Neuronal stem cell (in vitro differentiated cells): Measurements from ENCODE around the gene BBIP1.

Experiments
- DNase-seq: peaks from one replicate; pipeline ENCODE4 v3.0.0-alpha.2; 2013; ENCODE audit warnings: low spot score
- H2AFZ ChIP-seq: one replicate; pipeline ENCODE4 v1.6.1; 2013; ENCODE audit warnings: mild to moderate bottlenecking, low read length, inconsistent platforms
- H2AK5ac ChIP-seq: 2 replicates; pipeline ENCODE4 v1.6.1; 2013; ENCODE audit warnings: low read depth, mild to moderate bottlenecking, inconsistent platforms, low read length, moderate library complexity, mixed read lengths
- H2BK120ac ChIP-seq: 2 replicates; pipeline ENCODE4 v1.6.1; 2013; ENCODE audit warnings: low read depth, mild to moderate bottlenecking, inconsistent platforms, low read length, moderate library complexity, mixed read lengths
- H2BK12ac ChIP-seq: one replicate; pipeline ENCODE4 v1.6.1; 2013; ENCODE audit warnings: low read length, inconsistent platforms
- H2BK15ac ChIP-seq: 2 replicates; pipeline ENCODE4 v1.6.1; 2013; ENCODE audit warnings: mild to moderate bottlenecking, low read length, inconsistent platforms, mixed read lengths
- H2BK5ac ChIP-seq: one replicate; pipeline ENCODE4 v1.6.1; 2013; ENCODE audit warnings: inconsistent platforms, mild to moderate bottlenecking, low read length, moderate library complexity
- H3K14ac ChIP-seq: one replicate; pipeline ENCODE4 v1.6.1; 2013; ENCODE audit warnings: low read length, inconsistent platforms
- H3K18ac ChIP-seq: 2 replicates; pipeline ENCODE4 v1.6.1; 2013; ENCODE audit warnings: low read length, inconsistent platforms
- H3K23ac ChIP-seq: 2 replicates; pipeline ENCODE4 v1.6.1; 2013; ENCODE audit warnings: low read depth, mild to moderate bottlenecking, mixed read lengths, low read length, inconsistent platforms; ENCODE audit not compliant: poor library complexity
- H3K27ac ChIP-seq: replicated peaks from 3 replicates; pipeline ENCODE4 v1.5.1; 2013; ENCODE audit warnings: low read length, inconsistent platforms
- H3K27me3 ChIP-seq, 3 experiments: 2 replicates each; pipeline ENCODE4 v1.6.1; 2013; ENCODE audit warnings: low read length in 3 of 3, mild to moderate bottlenecking in 2 of 3, inconsistent platforms in 1 of 3, low read depth in 1 of 3, mixed read lengths in 1 of 3, moderate library complexity in 1 of 3; ENCODE audit not compliant: control insufficient read depth in 3 of 3, insufficient read depth in 3 of 3
- H3K36me3 ChIP-seq, 2 donors: replicated peaks in 1 of 2; 2 replicates each; pipeline ENCODE4 v1.6.1; 2013; ENCODE audit warnings: low read length in 2 of 2; ENCODE audit not compliant: control insufficient read depth in 2 of 2, insufficient read depth in 2 of 2
- H3K4ac ChIP-seq: 2 replicates; pipeline ENCODE4 v1.6.1; 2013; ENCODE audit warnings: inconsistent platforms, mild to moderate bottlenecking, low read length, moderate library complexity
- H3K4me1 ChIP-seq, 2 donors: 1 replicate in 1 of 2; 2 replicates in 1 of 2; pipeline ENCODE4 v1.6.1; 2013; ENCODE audit warnings: low read length in 2 of 2, low read depth in 1 of 2; ENCODE audit not compliant: control insufficient read depth in 2 of 2, insufficient read depth in 1 of 2
- H3K4me2 ChIP-seq: one replicate; pipeline ENCODE4 v1.6.1; 2013; ENCODE audit warnings: mild to moderate bottlenecking, low read length, inconsistent platforms; ENCODE audit not compliant: insufficient read depth, poor library complexity, severe bottlenecking
- H3K4me3 ChIP-seq, 2 donors: 2 replicates each; pipeline ENCODE4 v1.5.1; 2013; ENCODE audit warnings: low read length in 2 of 2, mild to moderate bottlenecking in 2 of 2, inconsistent platforms in 1 of 2, moderate library complexity in 1 of 2
- H3K79me1 ChIP-seq: one replicate; pipeline ENCODE4 v1.6.1; 2013; ENCODE audit warnings: low read depth, mild to moderate bottlenecking, inconsistent platforms, low read length, moderate library complexity
- H3K9ac ChIP-seq: one replicate; pipeline ENCODE4 v1.6.1; 2013; ENCODE audit warnings: mild to moderate bottlenecking, low read depth, low read length, inconsistent platforms; ENCODE audit not compliant: poor library complexity
- H3K9me3 ChIP-seq, 2 donors: replicated peaks in 1 of 2; 2 replicates each; pipeline versions ENCODE3 to v1.6.1; 2013; ENCODE audit warnings: low read length in 2 of 2, mild to moderate bottlenecking in 2 of 2, inconsistent platforms in 1 of 2, low read depth in 1 of 2, mixed read lengths in 1 of 2, moderate library complexity in 1 of 2; ENCODE audit not compliant: control insufficient read depth in 2 of 2, insufficient read depth in 1 of 2
- H4K8ac ChIP-seq: one replicate; pipeline ENCODE4 v1.6.1; 2013; ENCODE audit warnings: low read depth, mild to moderate bottlenecking, inconsistent platforms, low read length, moderate library complexity
- H4K91ac ChIP-seq: one replicate; pipeline ENCODE4 v1.6.1; 2013; ENCODE audit warnings: low read length, low read depth, mild to moderate bottlenecking, inconsistent platforms; ENCODE audit not compliant: poor library complexity
- WGBS, 2 donors: extraction: QIAGEN DNeasy Blood & Tissue Kit; methylation state at CpG; one replicate each; pipeline ENCODE4 v1.1.7; 2013; ENCODE audit warnings: missing lambda C conversion rate in 2 of 2, mixed read lengths in 1 of 2; ENCODE audit not compliant: insufficient read length in 2 of 2, insufficient replicate concordance in 1 of 2; ENCODE audit errors: extremely low coverage in 2 of 2; 5-methylcytosine and 5-hydroxymethylcytosine counted together

The BBIP1 gene

GRCh38 chr10:110923856-110924493 is 5.0 kb upstream of the BBIP1 start:
- Histone ChIP-seq H3K79me1 (peaks cover 3% of the 10 kb centered on the region), H4K91ac (no peak overlapping the region), H3K27ac (no peak overlapping the region), H3K4ac (no peak overlapping the region), H3K4me1 (peaks cover 0 to 5% of the 10 kb centered on the region in 2 donors), H3K27me3 (no peaks in the 10 kb centered on the region), H3K4me2 (no peak overlapping the region), H2BK15ac (no peak overlapping the region), H3K9me3 (no peaks in the 10 kb centered on the region), H2BK120ac (no peak overlapping the region), H3K9ac (no peak overlapping the region), H2BK5ac (no peak overlapping the region), H2AK5ac (no peak overlapping the region), H3K4me3 (no peak overlapping the region), H2BK12ac (no peak overlapping the region), H3K23ac (no peak overlapping the region), H4K8ac (no peak overlapping the region), H3K18ac (no peak overlapping the region), H2AFZ (no peak overlapping the region), H3K36me3 (no peaks in the 10 kb centered on the region), H3K14ac (no peak overlapping the region)
- DNase-seq: no peak
- no CpG with 5 or more reads among the region's 2 CpGs for WGBS, 2 donors

- Histone ChIP-seq H2BK15ac (no peak overlapping the region), H2BK5ac (no peak overlapping the region), H4K91ac (no peak overlapping the region), H3K4ac (no peak overlapping the region), H3K23ac (no peak overlapping the region), H3K79me1 (peaks cover 3% of the 10 kb centered on the region), H3K9me3 (no peaks in the 10 kb centered on the region), H3K36me3 (peaks cover 3 to 4% of the 10 kb centered on the region in 2 donors), H3K4me1 (peaks cover 2 to 15% of the 10 kb centered on the region in 2 donors), H3K27ac (peak overlapping the region; percentile 90), H3K14ac (no peak overlapping the region), H3K4me3 (peak overlapping the region; percentile 75 to 94), H4K8ac (no peak overlapping the region), H3K4me2 (peak overlapping the region; percentile 56), H3K9ac (peak overlapping the region; percentile 98), H2AK5ac (peak overlapping the region; percentile 26), H2BK120ac (no peak overlapping the region), H3K18ac (peak overlapping the region; percentile 82), H2AFZ (peak overlapping the region; percentile 82), H2BK12ac (no peak overlapping the region), H3K27me3 (no peaks in the 10 kb centered on the region)
- WGBS, 2 donors: no CpG with 5 or more reads among the region's 44 CpGs
- DNase-seq: peak; percentile 56
Observed at GRCh38 chr10:110919971-110920881, 1.2 kb upstream of the BBIP1 start.

GRCh38 chr10:110919349-110919931 is 460 bp upstream of the BBIP1 start, which contains the start of gene SHOC2:
TSS of gene SHOC2 (plus strand) at chr10:110919604. CDS start at chr10:110964359, 44,755 bp downstream.
- H3K9ac ChIP-seq: peak within 1 kb of the TSS; percentile 98
- H4K8ac ChIP-seq: no peak within 1 kb of the TSS
- H3K36me3 ChIP-seq: peaks cover 4 to 6% of the 10 kb centered on the region in 2 donors
- H2BK12ac ChIP-seq: no peak within 1 kb of the TSS
- peak within 1 kb of the TSS; percentile 90 for H3K27ac ChIP-seq
- H3K27me3 ChIP-seq: no peaks in the 10 kb centered on the region
- no peak for DNase-seq
- H3K4me2 ChIP-seq: peak within 1 kb of the TSS; percentile 55
- H3K4me3 ChIP-seq: peak within 1 kb of the TSS; percentile 75 to 94
- peak within 1 kb of the TSS; percentile 26 for H2AK5ac ChIP-seq
- no peak within 1 kb of the TSS for H2BK15ac ChIP-seq
- H4K91ac ChIP-seq: no peak within 1 kb of the TSS
- peak within 1 kb of the TSS; percentile 50 for H3K14ac ChIP-seq
- H2BK120ac ChIP-seq: no peak within 1 kb of the TSS
- H3K4me1 ChIP-seq: peaks cover 2 to 15% of the 10 kb centered on the region in 2 donors
- peaks cover 3% of the 10 kb centered on the region for H3K79me1 ChIP-seq
- no CpG with 5 or more reads among the region's 61 CpGs for WGBS, 2 donors
- H2AFZ ChIP-seq: peak within 1 kb of the TSS; percentile 88
- peak within 1 kb of the TSS; percentile 87 for H3K23ac ChIP-seq
- no peak within 1 kb of the TSS for H3K4ac ChIP-seq
- H2BK5ac ChIP-seq: peak within 1 kb of the TSS; percentile 77
- H3K18ac ChIP-seq: peak within 1 kb of the TSS; percentile 99
- H3K9me3 ChIP-seq: no peaks in the 10 kb centered on the region
